Superior temporal gyrus (tissue), 1 donor: ENCODE data around the gene TEX2.

ENCODE experiments used
- DNase-seq: peaks from one replicate; pipeline ENCODE4 v3.0.0-alpha.2; 2016; ENCODE audit errors: extremely low spot score

The TEX2 gene

DNA sequence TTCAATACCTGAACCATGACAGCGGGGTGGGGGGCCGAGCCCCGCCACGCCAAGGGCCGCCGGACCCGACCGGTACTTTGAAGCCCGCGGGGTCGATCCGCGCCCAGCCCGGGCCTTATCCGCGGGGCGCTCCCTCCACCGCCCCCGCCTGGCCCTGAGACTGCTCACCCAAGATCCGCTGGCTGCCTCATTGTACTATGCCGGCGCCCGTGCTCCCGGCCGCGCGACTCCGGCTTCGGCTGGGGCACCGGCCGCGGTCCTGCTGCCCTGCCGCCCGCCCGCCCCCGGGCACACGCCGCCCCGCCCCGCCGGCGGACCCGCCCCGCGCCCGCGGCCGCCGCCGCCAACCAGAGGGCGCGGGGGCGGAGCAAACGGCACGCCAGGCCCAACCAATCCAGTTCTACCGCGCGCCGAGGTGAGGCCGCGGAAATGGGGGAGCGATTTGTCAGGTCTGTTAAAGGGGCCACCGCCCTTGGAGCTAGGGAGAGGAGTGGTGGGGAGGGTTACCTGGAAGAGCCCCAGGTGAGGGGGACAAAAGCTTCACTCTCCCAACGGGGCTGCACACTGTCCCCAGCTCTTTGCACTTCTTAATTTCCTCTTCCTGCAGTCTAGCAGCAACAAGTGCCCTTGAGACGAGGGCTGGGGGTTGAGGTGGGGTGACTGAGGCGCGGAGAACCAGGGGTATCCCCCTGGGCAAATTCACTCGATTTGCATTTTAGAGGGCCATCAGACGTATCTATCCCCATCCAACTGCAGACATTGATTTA, at the start of gene TEX2:
Gene TEX2 (minus strand): TSS at position 261 of the 767 bp plus-strand sequence. CDS start 49,043 bp downstream, outside the sequence.
- peak; percentile 94 for DNase-seq

GRCh38 chr17:64309710-64310109, 46.6 kb upstream of the TEX2 start:
- DNase-seq = no peak

DNA sequence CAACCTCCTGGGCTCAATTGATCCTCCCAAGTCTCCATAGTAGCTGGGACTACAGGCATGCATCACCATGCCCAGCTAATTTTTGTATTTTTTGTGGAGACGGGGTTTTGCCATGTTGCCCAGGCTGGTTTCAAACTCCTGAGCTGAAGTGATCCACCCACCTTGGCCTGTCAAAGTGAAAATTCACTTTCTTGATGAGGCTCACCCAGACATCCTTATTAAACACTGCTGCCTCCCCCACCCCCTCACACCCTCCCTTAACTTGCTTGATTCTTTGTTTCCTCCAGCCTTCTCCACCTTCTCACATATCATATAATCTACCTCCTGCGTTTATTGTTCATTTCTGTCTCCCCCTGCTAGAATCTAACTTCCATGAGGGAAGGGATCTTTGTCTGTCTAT, 46.0 kb upstream of the TEX2 start:
- DNase-seq = no peak

GRCh38 chr17:64306850-64307463, 43.9 kb upstream of the TEX2 start:
- DNase-seq = peak; percentile 84

DNA sequence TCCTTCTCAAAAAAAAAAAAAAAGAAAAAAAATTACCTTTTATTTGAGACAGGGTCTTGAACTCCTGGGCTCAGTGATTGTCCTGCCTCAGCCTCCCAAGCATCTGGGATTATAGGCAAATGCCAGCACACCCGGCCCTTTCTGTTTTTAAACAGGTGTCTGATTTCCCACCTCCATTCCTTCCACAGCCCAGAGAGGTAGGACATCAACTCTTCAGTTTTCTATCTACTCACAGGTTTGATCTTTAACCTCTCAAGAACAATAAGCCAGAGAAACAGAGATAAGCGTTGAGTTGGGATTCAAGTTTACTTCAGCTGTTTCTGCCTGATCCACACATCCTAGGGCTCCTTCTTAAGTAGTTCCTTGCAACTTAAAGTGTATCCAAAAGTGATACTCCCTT, 41.5 kb upstream of the TEX2 start:
- DNase-seq = no peak

- no peak for DNase-seq
Observed at GRCh38 chr17:64300699-64300965, 37.6 kb upstream of the TEX2 start.

GRCh38 chr17:64297467-64298088, 34.5 kb upstream of the TEX2 start:
- no peak for DNase-seq

DNA sequence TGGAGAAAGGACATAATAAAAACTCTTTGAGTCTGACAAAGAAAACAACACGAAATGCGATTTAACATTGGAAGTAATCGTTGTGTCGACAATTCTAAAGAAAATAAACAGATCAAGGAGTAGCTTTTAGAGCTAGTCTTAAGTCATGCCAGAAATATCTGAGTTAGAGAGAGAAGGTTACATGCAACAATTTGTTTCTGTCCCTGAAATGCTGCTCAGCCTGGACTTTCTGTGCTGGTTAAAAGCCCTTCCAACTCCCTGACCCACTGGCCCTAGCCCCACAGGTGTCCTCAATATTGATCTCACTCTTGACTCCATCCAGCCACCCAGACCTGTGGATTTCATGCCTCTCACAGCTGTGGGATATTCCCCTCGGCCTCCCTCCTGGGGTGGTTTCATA, 33.2 kb upstream of the TEX2 start:
- DNase-seq = no peak

GRCh38 chr17:64295146-64295545, 32.1 kb upstream of the TEX2 start:
- DNase-seq = no peak

DNA sequence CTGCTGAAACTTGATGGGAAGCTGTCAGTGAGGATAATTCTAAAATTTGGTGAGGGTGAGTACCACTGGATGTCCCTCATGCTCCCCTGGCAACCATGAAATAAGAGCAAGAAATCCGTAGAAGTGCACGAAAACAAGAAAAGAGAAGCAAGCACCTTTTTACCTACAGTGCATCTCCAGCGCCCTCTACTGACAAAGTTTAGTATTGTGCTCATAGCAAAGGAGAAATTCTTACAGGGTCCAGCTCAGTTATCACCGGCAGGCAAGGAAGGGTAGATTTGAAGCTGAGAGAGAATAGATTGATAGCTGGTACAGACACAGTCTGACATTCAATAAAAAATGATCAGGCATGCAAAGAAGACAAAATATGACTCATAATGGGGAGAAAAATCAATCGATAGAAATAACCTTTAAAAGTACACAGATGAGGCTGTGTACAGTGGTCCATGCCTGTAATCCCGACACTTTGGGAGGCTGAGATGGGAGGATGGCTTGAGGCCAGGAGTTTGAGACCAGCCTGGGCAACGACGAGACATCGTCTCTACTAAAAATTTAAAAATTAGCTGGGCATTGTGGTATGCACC, 28.3 kb upstream of the TEX2 start:
- no peak for DNase-seq

DNA sequence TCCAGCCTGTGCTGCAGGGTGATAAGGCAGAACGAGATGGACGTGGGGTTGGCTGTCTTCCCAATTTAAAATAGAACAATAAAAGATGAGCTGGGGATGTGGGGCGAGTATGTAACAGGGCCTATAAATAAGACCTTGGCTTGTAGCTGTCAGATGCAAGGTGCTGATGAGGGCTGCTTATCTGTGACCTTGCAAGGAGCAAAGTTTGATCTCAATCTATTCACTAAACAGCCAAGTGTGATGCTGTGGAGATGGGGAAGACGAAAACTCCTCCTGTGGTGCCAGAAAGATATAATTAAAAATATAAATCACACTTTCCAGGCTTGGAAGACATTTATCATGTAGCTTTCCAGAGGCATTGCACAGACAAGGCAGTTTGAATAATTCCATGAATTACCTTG, 26.7 kb upstream of the TEX2 start:
- DNase-seq = no peak

DNA sequence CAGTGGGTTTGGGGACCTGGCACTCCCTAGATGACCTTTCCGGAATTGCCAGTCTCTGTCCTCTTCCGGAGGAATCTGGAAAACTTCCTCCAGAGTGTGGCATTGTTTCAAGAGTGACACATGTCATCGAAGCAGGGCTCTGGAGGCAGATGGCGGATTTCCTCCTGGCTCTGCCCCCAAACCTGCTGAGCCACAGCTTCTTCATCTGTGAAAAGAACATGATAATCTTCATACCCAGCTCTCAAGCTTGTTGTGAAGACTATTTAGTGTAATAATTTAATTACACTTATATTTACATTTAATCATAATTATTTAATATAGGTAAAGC, 19.7 kb upstream of the TEX2 start:
- DNase-seq = no peak

GRCh38 chr17:64281962-64282752, 19.1 kb upstream of the TEX2 start:
- peak; percentile 86 for DNase-seq

GRCh38 chr17:64278614-64279013, 15.6 kb upstream of the TEX2 start:
- no peak for DNase-seq

GRCh38 chr17:64277831-64278562, 14.9 kb upstream of the TEX2 start:
- peak; percentile 70 for DNase-seq

DNA sequence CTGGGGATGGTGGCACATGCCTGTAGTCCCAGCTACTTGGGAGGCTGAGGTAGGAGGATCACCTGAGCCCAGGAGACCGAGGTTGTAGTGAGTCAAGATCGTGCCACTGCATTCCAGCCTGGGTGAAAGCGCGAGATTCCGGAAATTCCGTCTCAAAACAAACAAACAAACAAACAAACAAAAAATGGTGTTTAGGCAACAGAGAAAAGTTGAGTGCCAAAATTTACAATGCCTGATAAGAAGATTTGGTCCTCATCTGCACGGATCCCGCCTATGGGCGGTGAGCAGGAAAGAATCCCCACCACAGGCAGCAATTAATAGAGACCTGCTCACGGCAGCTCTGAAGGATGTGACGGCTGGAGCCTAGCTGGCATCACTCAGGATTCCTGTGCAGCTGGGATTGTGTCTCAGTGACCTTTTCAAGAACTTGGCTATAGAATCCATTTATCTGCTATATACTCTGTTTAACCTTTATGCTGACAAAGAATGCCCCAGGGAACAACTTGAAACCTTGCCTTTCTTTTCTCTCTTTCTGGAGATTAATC, 14.0 kb upstream of the TEX2 start:
- no peak for DNase-seq

DNA sequence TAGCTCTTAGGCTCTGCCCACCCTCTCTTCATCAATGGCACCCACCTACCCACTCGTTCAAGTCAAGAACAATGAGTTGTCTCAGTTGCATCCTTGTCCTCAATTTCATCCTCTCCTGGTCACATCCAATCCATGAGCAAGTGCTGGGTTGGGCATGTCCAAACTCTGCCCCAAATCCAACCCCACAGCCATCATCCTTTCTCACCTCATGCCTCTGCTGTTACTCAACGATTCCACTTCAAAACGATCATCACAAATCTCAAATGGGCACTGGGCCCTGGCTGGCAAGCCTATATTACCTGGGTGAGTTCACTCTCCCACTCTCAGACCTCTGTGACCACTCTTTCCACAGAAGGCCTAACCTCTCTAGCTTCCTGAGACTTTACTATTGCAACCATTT, 12.0 kb upstream of the TEX2 start:
- DNase-seq = no peak

- no peak for DNase-seq
Observed at GRCh38 chr17:64273006-64273405, 9.9 kb upstream of the TEX2 start.

- no peak for DNase-seq
Observed at GRCh38 chr17:64270885-64271284, 7.8 kb upstream of the TEX2 start.

GRCh38 chr17:64269687-64270649, 6.9 kb upstream of the TEX2 start:
- no peak for DNase-seq
